NCI-H2196 (cell line): ENCODE measurements around the gene ANKRD11.
"Not testable (repeated sequence)": the region's sequence is repeated elsewhere in the genome, so short reads cannot be mapped to it uniquely, and the experiment has no call there.

Experiments
- DNase-seq: peaks from one replicate; lab custom pipeline; 2025; ENCODE audit not compliant: unreplicated experiment; lab: John Stamatoyannopoulos, UW

The ANKRD11 gene

DNA sequence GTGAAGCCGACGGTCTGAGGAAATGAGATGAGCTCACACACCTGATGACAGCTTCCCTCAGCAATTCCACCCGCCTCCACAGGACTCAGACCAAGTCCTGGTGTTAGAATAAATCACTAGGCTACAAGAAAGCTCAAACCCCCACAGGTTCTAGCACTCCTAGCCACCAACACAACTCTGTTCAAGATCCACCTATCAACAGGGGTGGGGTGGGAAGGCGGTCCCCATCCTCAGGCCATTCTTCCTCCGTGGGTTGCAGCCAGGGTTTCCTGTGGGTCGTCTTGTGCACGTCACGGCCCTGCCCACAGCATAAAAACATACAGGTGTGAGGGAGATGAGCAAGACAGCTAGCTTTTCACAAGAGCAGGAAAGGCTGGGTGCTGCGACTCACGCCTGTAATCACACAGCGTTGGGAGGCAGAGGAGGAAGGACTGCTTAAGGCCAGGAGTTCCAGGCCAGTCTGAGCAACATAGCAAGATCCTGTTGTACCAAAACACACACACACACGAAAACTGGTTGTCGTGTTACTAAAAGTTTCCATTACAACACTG lies 81.1 kb downstream of the ANKRD11 start:
- no peak for DNase-seq

DNA sequence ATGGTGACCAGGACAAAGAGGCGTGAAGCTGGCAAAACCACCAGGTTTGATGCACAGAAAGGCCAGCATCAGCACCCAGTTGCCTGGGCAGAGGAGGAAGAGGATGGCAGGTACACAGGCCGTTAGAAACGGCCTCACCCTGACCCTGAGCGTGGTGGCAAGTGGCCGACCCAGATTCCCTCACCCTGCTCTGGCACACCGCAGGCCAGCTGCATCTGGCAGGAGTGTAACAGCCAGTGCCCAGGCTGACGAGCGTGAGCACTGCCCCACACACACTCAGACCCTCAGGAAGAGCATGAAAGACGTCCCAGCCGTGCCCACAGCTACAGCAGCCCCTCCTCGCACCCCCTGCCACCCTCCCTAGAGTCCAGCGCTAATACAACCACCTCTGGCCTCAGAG lies 82.0 kb downstream of the ANKRD11 start:
- DNase-seq, result no peak

DNA sequence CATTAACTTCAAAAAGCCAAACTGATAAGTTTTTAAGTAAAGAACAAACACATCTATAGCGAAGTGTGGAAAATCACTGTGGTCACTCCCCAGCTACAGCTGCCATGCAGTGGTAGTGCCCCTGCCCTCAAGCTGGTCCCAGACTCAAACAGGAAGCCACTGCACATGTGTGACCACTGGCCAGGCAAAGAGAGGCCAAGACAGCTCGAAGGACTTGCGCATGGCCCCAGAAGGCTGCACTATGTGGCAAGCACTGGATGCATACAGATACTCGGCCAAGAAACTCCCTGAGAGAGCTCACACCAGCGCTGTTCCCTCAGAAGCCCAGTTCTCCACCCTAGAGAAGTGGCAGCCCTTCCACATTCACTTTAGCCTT lies 82.4 kb downstream of the ANKRD11 start:
- DNase-seq, result no peak

DNA sequence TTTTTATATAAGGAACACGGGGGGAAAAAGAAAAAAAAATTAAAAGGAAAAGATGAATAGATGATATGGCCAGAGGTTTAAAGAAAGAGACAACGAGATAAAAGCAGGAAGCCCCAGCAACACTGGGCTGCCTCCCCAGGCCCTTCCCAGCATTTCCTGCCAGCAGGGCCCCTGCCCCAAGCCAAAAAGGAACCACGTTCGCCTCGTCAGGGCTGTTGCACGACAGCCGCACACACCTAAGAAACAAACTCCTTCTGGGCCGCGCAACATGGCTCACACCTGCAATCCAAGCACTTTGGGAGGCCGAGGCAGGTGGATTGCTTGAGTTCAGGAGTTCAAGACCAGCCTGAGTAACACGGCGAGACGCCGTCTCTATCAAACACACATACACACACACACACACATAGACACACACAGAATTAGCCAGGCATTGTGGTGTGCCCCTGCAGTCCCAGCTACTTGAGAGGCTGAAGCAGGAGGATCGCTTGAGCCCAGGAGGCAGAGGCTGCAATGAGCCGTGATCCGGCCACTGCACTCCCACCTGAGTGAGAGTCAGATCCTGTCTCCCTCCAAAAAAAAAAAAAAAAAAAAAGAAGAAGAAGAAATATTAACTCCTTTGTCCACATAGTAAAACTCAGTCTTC lies 83.0 kb downstream of the ANKRD11 start:
- no peak for DNase-seq

DNA sequence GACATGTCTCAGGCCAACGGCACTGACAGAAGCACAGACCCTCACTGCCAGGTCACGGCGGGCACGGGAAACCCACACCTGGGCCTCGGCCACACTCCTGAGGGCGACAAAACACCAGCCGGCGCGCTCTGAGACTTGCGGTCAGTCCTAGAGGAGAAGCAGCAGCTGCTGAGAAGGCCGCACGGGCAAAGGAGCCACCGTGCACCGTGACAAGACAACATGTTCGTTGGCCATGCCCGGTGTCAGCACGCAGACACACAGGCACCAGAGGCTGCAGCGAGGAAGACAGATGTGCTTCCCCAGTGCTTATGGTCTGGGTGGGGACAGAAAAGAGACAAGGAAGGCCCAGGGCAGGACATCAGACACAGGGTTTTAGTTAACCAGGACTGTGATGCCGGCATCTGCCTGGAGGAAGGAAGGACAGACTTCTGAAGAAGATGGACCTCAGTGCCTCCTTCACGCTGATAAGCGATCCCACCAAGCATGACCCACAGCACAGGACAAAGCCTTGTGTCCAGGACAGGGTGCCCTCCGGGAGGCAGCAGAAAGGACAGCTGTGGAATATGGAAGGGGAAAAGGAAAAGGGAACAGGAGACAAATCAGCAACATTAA lies 84.0 kb downstream of the ANKRD11 start:
- DNase-seq, result no peak

DNA sequence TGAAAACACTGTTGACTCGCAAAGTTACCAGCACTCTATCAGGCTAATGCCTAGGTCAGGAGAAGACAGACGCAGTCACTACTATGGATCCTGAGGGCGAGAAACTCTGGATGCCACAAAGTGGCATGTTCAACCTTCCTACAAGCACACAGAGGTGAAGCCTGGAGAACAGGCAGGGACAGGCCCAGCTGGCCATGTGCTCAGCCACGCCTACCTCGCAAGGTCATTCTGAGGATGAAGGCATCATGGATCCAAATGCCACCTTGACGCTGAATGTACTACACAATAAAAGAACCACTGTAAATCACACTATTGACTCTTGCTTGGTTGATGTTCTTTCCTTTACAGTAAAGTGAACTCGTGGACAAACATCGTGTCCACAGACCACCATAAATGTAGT lies 85.8 kb downstream of the ANKRD11 start:
- DNase-seq, result no peak

DNA sequence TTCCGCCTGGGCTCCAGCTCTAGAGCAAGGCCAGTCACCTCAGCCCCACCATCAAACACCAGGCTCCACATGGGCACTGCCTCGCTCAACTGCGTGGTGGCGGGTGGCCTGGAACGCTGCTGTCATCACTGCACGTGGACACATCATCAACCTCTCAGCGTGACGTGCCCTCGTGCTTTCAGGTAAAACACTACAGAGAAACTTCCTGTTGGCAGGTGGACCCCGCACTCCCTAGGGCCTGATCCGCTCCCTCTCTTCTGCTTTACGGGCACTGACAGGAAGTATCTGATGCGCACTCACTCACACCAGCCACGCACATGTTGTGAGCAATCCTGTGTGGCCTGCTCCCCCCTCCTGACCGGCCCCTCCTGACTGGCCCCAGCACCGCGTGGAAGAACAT lies 87.4 kb downstream of the ANKRD11 start:
- no peak for DNase-seq

DNA sequence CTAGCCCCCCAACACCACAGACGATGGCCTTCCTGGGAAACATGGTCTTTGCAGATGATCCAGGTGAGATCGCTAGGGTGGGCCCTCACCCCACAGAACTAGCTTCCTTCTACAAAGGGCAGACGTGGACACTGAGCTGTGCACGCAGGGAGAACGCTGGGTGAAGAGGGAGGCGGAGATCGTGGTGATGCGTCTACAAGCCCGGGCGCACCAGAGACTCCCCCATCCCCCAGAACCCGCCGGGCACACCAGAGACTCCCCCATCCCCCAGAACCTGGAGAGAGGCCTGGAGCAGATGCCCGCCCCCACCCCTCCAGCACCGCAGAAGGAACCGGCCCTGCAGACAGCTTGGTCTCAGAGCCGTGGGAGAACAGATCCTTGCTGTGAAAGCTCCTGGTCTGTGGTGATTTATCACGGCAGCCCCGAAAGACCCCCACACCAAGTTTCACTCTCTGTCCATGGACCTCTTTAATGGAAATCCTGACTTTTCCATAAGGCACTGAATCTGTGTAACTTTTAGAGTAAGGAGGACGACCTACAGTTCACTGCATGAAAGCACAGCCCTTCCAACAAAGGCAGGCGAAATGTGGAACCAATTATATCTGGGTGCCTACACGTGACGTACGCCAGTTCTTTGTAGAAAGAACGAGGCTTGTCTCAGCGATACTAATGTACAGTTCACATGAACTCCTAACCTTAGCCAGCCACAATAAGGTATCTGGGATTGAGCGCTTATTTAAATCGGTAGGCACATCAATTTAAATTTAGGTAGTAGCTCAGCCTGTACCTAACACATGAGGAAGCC lies 88.5 kb downstream of the ANKRD11 start:
- DNase-seq, result no peak

DNA sequence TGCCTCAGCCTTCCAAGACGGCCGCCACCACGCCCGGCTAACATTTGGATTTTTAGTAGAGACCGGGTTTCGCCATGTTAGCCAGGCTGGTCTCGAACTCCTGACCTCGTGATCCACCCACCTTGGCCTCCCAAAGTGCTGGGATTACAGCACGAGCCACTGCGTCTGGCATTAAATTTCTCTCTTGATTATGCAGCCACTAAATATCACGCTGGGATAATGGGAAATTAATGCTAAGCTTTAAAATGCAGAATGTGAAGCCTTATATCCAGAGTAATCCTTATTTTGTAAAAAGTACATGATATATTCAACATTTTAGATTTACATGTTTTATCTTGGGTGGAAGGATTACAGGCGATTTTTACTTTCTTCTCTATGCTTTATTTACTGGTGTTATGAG lies 89.2 kb downstream of the ANKRD11 start:
- DNase-seq, result no peak

DNA sequence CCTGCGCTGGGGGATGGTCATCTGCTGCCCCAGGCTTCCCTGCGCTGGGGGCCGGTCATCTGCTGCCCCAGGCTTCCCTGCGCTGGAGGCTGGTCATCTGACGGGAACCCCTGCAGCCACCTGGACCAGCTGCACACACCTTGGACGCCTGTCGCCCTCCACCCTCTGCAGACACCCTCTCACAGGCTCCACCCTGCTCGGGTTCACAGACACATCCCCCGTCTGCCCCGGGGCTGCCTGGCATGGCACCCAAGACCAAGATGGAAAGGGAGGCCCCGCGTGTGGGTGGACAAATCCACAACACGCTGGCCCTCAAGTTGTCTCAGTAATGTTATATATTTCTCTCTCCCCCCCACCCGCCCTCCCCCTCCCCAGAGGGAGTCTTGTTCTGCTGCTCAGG lies 89.6 kb downstream of the ANKRD11 start:
- no peak for DNase-seq

DNA sequence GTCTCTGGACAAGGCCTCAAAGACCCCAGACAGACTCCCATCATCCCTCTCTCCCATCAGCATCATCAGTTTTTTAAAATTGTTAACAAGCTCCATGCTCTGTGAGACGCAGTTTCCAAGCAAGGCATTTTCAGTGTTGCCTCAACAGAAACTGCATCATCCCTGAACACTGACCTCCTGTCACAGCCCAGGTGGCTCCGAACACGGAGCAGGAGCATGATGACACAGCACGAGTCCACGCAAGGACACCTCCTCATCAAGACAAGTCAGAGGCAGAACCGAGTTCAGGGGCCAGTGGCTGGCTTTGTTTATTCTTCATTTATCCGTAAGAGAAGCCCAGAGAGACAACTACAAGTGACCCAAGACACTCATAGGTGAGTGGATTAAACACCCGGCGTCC lies 91.4 kb downstream of the ANKRD11 start:
- DNase-seq, result no peak

DNA sequence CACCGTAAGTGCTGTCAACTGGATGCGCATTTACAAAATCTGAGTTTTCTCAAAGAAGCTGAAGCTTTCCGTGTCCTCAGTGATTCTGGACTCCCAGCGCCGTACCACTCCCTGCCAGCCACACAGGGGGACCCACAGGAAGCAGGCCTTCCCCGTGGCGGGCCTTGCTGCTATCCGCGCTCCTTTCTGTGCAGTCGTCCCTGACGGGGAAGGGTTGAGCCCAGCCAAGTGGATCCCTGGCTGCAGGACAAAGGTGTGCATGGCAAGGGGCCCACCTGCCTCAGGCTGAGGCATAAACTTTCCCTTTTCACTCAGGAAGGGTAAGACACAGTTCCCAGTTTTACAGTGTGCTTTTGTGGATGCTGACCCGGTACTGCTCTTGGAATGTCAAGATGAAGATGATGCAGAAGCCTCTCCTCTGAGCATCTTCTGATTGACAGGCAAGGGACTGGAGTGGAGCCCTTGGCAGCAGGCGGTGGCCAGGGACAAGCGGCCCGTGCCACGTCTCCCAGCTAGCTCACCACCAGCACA lies 93.0 kb downstream of the ANKRD11 start:
- DNase-seq, result no peak

DNA sequence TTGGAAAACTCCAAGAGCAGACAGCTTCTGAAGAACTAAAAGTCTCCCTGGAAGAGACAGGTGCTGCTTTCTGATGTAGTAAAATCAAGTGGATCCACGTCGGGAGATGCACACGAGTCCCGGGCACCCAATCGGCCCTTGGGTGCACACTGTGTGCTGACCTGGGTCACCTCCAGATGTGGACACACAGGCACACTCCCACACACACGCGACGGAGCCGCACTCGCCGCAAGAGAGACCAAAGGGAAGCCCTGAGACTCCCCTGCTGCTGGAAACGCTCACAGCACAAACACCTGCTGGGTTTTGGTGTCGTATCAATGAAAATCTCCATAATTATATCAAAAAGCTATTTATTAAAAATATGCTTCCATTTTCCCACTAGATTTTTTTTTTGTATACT lies 94.2 kb downstream of the ANKRD11 start:
- no peak for DNase-seq

DNA sequence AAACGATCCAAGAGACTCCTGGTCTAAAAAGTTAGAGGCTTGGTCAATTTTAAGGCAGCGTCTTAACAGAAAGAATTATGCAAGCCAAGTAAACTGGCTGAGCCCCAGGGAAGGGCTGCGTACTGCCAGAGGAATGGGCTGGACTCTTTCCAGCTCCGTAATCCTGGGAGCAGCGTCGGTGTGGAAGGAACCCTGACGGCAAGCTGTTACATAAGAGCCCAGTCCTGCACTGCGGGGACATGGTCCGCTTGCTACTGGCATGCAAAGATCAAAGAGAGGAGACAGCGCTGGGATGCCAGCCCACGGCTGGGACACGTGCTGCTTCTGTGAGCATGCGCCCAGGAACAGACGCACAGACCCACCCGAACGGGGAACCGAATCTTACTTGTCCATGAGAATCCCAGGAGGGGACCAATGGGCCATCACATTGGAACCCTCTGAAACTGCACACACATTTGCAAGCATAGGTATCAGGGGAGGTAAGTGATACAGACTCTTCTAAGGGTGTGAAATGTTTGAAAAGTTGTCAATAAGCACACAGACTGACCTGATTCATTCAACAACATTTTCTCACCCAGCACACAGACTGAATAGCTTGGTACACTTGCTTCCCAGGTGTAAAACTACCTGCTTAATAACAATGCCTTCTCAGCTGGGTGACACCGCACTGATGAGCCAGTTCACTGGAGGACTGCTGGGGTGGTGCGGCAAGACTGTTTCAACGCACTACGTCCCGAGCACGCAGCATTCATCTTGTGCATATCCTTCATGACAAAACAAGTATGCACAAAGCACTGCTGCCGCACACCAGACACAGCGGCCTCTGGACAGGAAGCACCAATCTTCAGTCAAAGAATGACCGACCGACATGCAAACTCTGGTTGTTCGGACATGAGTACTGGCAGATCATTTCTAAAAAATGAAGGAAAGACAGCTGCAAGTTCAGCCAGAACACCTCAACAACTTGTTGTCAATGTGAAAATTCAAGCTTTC lies 94.9 kb downstream of the ANKRD11 start:
- peak; percentile 9 for DNase-seq

DNA sequence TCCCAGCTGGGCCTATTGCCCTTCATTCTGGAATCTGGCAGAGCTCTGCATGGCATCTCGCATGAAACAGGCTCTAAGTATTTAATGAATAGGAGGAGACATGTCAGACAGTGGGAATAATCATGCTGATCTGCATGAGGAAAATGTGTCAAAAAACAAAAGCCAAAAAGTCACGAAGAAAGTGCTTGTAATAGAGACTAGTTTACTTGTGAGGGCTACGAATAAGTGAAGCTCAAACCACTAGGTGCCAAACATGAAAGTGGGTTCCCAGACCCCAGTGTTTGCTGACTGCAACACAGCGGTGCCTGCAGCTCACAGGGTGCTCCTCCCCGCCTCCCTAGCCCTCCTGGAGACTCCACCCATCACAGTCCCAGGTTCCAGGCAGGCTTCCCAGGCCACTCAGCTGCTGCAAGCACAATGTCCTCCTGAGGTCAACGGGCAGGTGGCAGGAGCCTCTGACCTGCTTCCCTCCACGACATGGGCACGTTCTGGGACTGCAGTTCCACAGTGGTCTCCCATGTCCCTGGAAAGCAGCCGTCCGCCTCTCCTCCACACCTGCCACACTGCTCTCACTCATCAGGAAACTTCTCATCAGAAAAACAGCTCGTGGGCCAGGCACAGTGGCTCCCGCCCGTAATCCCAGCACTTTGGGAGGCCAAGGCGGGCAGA lies 96.5 kb downstream of the ANKRD11 start:
- peak; percentile 2 for DNase-seq

DNA sequence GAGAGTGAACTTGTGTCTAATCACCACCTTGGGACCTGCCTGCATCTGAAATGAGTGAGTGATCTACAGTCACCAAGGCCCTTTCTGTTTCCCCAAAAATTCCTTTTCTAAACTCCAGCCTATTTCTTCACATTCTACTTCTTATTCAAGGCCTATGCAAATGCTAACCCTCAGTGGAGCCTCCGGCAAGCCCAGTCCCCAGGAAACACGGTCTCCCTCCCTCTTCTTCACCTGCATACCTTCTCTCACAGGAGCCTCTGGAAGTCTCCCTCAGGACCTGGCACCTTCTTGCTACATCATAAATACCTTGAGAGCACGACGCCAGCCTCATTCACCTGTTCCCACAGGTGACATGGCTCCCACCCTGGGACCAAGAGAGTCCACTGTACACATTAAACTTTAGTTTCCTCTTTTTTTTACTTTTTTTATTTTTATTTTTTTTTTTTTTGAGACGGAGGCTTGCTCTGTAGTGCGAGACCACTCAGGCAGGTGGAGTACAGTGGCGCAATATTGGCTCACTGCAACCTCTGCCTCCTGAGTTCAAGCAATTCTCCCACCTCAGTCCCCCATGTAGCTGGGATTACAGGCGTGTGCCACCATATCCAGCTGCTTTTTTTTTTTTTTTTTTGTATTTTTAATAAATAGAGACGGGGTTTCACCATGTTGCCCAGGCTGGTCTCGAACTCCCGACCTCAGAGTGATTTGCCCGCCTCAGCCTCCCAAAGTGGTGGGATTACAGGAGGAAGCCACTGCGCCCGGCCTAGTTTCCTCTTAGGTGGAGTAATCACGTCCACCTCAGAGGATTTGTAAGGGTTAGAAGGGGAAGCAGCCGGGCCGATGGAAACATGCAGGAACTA lies 97.3 kb downstream of the ANKRD11 start:
- DNase-seq, result no peak

DNA sequence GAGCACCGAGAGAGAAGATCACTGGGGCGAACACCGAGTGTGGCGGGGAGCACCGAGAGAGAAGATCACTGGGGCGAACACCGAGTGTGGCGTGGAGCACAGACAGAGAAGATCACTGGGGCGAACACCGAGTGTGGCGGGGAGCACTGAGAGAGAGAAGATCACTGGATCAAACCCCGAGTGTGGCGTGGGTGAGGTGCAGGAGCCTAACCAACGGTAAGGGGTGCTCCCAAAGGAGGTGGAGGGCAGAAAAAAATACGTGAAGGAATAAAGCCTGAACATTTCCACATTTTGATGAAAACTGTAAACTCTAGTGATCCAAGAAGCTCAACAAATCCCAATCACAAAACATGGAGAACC lies 100.2 kb downstream of the ANKRD11 start:
- DNase-seq, result not testable (repeated sequence)

DNA sequence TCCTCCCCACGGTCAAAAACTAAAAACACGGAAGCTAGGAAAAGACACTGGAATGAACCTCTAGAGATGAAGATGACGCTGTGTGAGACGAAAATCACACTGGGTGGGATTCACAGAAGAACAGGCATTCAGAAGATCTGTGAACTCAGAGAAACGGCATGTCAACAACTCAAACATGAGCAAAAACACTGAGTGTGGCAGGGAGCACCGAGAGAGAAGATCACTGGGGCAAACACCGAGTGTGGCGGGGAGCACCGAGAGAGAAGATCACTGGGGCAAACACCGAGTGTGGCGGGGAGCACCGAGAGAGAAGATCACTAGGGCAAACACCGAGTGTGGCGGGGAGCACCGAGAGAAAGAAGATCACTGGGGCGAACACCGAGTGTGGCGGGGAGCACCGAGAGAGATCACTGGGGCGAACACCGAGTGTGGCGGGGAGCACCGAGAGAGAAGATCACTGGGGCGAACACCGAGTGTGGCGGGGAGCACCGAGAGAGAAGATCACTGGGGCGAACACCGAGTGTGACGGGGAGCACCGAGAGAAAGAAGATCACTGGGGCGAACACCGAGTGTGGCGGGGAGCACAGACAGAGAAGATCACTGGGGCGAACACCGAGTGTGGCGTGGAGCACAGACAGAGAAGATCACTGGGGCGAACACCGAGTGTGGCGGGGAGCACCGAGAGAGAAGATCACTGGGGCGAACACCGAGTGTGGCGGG lies 100.7 kb downstream of the ANKRD11 start:
- DNase-seq, result not testable (repeated sequence)

DNA sequence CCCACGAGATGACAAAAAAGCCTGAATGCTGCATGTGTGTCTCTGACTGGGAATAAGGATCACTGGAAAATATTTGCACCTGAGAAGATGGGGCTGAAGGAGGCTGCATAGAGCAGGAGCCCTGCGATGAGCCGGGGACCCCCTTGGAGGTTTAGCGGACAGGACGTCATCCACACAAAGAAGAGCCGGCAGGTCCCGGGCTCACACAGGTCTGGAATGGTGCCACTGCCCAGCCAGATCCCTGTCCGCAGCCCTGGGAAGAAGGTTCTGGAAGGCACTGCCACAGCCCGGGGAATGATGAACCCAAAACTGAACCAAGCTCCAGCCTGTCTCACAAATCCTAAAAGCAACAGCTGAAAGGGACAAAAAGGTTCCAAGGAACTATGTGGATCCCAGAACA lies 101.8 kb downstream of the ANKRD11 start:
- DNase-seq, result no peak
